ENCODE data around the gene GSTT4. TPM values are rescaled to one million over a fixed set of nuclear protein-coding genes. Genes with fewer than 3 reads are reported as not detected.

The GSTT4 gene
- total RNA-seq, result not detected in 2 replicates

GRCh38 chr22:24005201-24005600 is at the start of gene GSTT4:
TSS of gene GSTT4 (minus strand) at chr22:24005453. CDS start at chr22:24005356, 97 bp downstream.

GRCh38 chr22:23979557-23980240 is 25.6 kb downstream of the GSTT4 start, which contains the start of gene GSTT2:
TSS of gene GSTT2 (plus strand) at chr22:23980134.

GRCh38 chr22:23974345-23974744 is 30.9 kb downstream of the GSTT4 start, which contains the start of gene DDT:
TSS of gene DDT (minus strand) at chr22:23974441. CDS start at chr22:23974414, 27 bp downstream.

GRCh38 chr22:23966568-23966967 is 38.7 kb downstream of the GSTT4 start, which contains the start of gene DDTL:
TSS of gene DDTL (plus strand) at chr22:23966888. CDS start at chr22:23966915, 27 bp downstream.

GRCh38 chr22:23961084-23961771 is 44.0 kb downstream of the GSTT4 start, which contains the start of gene GSTT2B:
TSS of gene GSTT2B (minus strand) at chr22:23961195. CDS start at chr22:23961131, 64 bp downstream.

Other genes with a start within 250 kb of the GSTT4 start
- gene C22orf15, start 242.5 kb downstream of the GSTT4 start, total RNA-seq, result 0.77 and 1.1 TPM in 2 replicates
- gene CHCHD10, start 237.5 kb downstream of the GSTT4 start, total RNA-seq, result 0.85 and 10.6 TPM in 2 replicates
- 9.6 and 12.3 TPM in 2 replicates for gene MMP11, start 232.6 kb downstream of the GSTT4 start, total RNA-seq
- gene SMARCB1, start 218.5 kb downstream of the GSTT4 start, total RNA-seq, result 63.8 and 737 TPM in 2 replicates
- gene DERL3, start 166.4 kb downstream of the GSTT4 start, total RNA-seq, result under 0.01 TPM in 1 of 2 replicates, not detected in the other
- gene SLC2A11, start 147.6 kb downstream of the GSTT4 start, total RNA-seq, result 2.9 and 4.2 TPM in 2 replicates
- 775 and 1,022 TPM in 2 replicates for gene MIF, start 111.1 kb downstream of the GSTT4 start, total RNA-seq
- 13.5 and 16.9 TPM in 2 replicates for gene GSTT2B, start 44.3 kb downstream of the GSTT4 start, total RNA-seq
- 1.0 and 1.2 TPM in 2 replicates for gene DDTL, start 38.6 kb downstream of the GSTT4 start, total RNA-seq
- 121 and 166 TPM in 2 replicates for gene DDT, start 31.0 kb downstream of the GSTT4 start, total RNA-seq
- gene GSTT2, start 25.3 kb downstream of the GSTT4 start, total RNA-seq, result 2.1 and 2.3 TPM in 2 replicates
- 17.8 and 21.2 TPM in 2 replicates for gene CABIN1, start 5.9 kb upstream of the GSTT4 start, total RNA-seq
- 19.1 and 30.9 TPM in 2 replicates for gene SUSD2, start 176.0 kb upstream of the GSTT4 start, total RNA-seq
- gene GGT5, start 239.6 kb upstream of the GSTT4 start, total RNA-seq, result 35.2 and 114 TPM in 2 replicates

Measured in pericardium fibroblast (primary cell).